Measurements from ENCODE around the gene CHMP2A. TPM values are rescaled to one million over a fixed set of nuclear protein-coding genes. Genes with fewer than 3 reads are reported as not detected.

CHMP2A gene
- total and polyA plus RNA-seq, 2 experiments from 2014 or later, result 92.2 to 145 TPM

DNA sequence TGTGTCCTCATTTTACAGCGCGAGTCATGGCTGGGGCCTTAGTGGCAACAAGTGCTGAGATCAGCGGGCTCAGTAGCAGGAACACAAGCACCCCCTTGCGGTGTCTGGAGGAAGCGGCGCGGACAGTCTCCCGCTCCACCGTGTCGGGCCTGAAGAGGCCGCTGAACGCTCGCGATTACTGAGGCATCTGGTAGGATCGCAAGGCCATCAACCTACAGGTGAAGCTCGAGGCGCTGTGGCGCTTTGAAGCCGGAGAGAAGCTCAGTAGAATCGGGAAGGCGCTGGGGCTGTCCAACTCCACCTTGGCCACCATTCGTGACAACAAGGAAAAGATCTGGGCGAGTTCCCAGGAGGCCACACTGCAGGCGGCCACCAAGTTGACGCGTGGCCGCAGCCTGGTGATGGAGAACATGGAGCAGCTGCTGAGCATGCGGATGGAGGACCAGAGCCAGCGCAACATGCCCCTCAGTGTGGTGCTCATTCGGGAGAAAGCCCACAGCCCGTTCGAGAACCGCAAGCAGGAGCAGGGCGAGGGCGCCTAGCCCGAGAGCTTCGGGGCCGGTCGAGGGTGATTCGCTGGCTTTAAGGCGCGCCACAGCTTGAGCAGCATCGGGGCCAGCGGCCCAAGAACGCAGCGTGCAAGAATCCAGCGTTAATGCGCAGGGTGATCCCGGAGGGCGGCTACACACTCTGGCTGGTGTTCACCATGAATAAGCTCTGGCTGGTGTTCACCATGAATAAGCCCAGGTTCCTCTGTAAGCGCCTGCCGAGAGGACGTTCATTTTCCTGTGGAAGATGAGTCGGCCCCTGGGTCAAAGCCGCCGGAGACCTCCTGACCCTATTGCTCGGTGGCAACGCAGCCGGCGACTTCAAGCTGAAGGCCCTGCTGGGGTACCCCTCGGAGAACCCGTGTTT is 26.6 kb upstream of the CHMP2A start:
- peak; percentile 96 for DNase-seq (ENCODE audit: low spot score)
- Mint-ChIP-seq H3K27ac (peak overlapping the region; percentile 91), H3K4me1 (peaks cover 12% of the 10 kb centered on the region), H3K27me3 (ENCODE audit: insufficient read depth, low read depth, poor library complexity) (peaks cover 10% of the 10 kb centered on the region), H3K36me3 (ENCODE audit: low read depth) (peaks cover 22% of the 10 kb centered on the region), H3K9me3 (peaks cover 3% of the 10 kb centered on the region; the same call in 1 of the 3 replicates), H3K4me3 (peak overlapping the region; percentile 12; the same call in 1 of the 3 replicates)
- Histone ChIP-seq H3F3A (replicated peaks; ENCODE audit: low read depth) (peaks cover 6% of the 10 kb centered on the region; the same call in 1 of the 2 replicates), H2AFZ (no peak overlapping the region), H3K4me3 (no peak overlapping the region), H3K27ac (ENCODE audit: low read depth) (no peak overlapping the region), H3K79me2 (replicated peaks; ENCODE audit: insufficient read depth) (peaks cover 23% of the 10 kb centered on the region), H3K27me3 (ENCODE audit: insufficient read depth) (no peaks in the 10 kb centered on the region), H4K20me1 (replicated peaks; ENCODE audit: insufficient read depth) (0 out of 2 replicates have a peak, but pooled peaks cover 13% of the 10 kb centered on the region), H3K4me2 (no peak overlapping the region), H3K4me1 (ENCODE audit: insufficient read depth) (no peaks in the 10 kb centered on the region), H3K9me2 (ENCODE audit: insufficient read depth) (no peaks in the 10 kb centered on the region), H3K36me3 (ENCODE audit: insufficient read depth) (no peaks in the 10 kb centered on the region; the same call in 1 of the 2 replicates)
- TF ChIP-seq, protein P1, sequence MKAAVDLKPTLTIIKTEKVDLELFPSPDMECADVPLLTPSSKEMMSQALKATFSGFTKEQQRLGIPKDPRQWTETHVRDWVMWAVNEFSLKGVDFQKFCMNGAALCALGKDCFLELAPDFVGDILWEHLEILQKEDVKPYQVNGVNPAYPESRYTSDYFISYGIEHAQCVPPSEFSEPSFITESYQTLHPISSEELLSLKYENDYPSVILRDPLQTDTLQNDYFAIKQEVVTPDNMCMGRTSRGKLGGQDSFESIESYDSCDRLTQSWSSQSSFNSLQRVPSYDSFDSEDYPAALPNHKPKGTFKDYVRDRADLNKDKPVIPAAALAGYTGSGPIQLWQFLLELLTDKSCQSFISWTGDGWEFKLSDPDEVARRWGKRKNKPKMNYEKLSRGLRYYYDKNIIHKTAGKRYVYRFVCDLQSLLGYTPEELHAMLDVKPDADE (IDR thresholded peaks at IDR 0.05), result no peak
- TF ChIP-seq JUNB (IDR thresholded peaks at IDR 0.05; ENCODE audit: unreplicated experiment) (no peak), CREB1 (CRISPR knock-in tag; IDR thresholded peaks at IDR 0.05; ENCODE audit: low read depth) (peak; percentile 57; the same call in 1 of the 2 replicates)
- TF ChIP-seq, protein P2, sequence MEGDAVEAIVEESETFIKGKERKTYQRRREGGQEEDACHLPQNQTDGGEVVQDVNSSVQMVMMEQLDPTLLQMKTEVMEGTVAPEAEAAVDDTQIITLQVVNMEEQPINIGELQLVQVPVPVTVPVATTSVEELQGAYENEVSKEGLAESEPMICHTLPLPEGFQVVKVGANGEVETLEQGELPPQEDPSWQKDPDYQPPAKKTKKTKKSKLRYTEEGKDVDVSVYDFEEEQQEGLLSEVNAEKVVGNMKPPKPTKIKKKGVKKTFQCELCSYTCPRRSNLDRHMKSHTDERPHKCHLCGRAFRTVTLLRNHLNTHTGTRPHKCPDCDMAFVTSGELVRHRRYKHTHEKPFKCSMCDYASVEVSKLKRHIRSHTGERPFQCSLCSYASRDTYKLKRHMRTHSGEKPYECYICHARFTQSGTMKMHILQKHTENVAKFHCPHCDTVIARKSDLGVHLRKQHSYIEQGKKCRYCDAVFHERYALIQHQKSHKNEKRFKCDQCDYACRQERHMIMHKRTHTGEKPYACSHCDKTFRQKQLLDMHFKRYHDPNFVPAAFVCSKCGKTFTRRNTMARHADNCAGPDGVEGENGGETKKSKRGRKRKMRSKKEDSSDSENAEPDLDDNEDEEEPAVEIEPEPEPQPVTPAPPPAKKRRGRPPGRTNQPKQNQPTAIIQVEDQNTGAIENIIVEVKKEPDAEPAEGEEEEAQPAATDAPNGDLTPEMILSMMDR (conservative IDR thresholded peaks at IDR 0.05; ENCODE audit: low read depth in 2 of 2), result peak; percentile 99 to 100
- ATAC-seq, result peak; percentile 97

DNA sequence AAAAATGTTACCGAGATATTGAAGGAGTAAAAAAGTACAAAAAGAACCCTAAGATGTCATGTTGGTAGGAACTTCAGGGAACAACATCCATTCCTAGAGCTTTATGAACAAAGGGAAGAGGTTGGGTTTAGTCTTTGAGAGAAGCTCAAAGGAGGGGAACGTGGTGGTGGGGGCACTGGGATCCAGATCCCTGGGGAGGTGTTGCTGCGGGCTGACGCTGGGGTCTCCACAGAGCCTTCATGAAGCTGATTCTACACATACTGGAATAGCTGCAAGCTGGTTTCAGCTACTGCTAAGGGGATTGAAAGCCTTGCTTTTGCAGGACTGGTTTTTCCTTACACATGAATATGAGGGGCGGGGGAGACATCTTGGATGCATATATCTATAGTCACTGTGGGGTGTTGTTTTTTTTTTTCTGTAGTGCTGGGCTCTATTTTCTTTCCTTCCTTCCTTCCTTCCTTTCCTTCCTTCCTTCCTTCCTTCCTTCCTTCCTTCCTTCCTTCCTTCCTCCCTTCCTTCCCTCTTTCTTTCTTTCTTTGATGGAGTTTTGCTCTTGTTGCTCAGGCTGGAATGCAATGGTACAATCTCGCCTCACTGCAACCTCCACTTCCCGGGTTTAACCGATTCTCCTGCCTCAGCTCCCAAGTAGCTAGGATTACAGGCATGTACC is 24.7 kb upstream of the CHMP2A start:
- Histone ChIP-seq H3K36me3 (ENCODE audit: insufficient read depth) (no peaks in the 10 kb centered on the region; the same call in 1 of the 2 replicates), H3F3A (replicated peaks; ENCODE audit: low read depth) (peaks cover 12% of the 10 kb centered on the region), H2AFZ (no peak overlapping the region), H3K9me2 (ENCODE audit: insufficient read depth) (no peaks in the 10 kb centered on the region), H3K4me1 (ENCODE audit: insufficient read depth) (peaks cover 2% of the 10 kb centered on the region), H3K4me3 (no peak overlapping the region), H3K27me3 (ENCODE audit: insufficient read depth) (no peaks in the 10 kb centered on the region), H3K4me2 (no peak overlapping the region), H4K20me1 (replicated peaks; ENCODE audit: insufficient read depth) (0 out of 2 replicates have a peak, but pooled peaks cover 13% of the 10 kb centered on the region), H3K79me2 (replicated peaks; ENCODE audit: insufficient read depth) (peaks cover 23% of the 10 kb centered on the region), H3K27ac (ENCODE audit: low read depth) (no peak overlapping the region; the same call in 1 of the 2 replicates)
- H3K9me3 Mint-ChIP-seq, result peaks cover 3% of the 10 kb centered on the region; the same call in 1 of the 3 replicates
- peaks cover 10% of the 10 kb centered on the region for H3K27me3 Mint-ChIP-seq (ENCODE audit: insufficient read depth, low read depth, poor library complexity)
- no peak for ATAC-seq
- peaks cover 22% of the 10 kb centered on the region for H3K36me3 Mint-ChIP-seq (ENCODE audit: low read depth)
- H3K27ac Mint-ChIP-seq, result no peak overlapping the region
- peaks cover 13% of the 10 kb centered on the region for H3K4me1 Mint-ChIP-seq
- DNase-seq (ENCODE audit: low spot score), result no peak
- H3K4me3 Mint-ChIP-seq, result no peak overlapping the region; the same call in 2 of the 3 replicates
- TF ChIP-seq CREB1 (CRISPR knock-in tag; IDR thresholded peaks at IDR 0.05; ENCODE audit: low read depth) (no peak), STAT1 (IDR thresholded peaks at IDR 0.05; ENCODE audit: unreplicated experiment) (no peak), ZNF331 (CRISPR knock-in tag; IDR thresholded peaks at IDR 0.05; ENCODE audit: low read depth) (no peak), EZH2 (IDR thresholded peaks at IDR 0.05; ENCODE audit: low read depth, unreplicated experiment) (no peak), EZH2phosphoT487 (IDR thresholded peaks at IDR 0.05; ENCODE audit: unreplicated experiment) (no peak), JUNB (IDR thresholded peaks at IDR 0.05; ENCODE audit: unreplicated experiment) (no peak), ZNF114 (CRISPR knock-in tag; IDR thresholded peaks at IDR 0.05) (no peak)
- TF ChIP-seq, protein P2 (conservative IDR thresholded peaks at IDR 0.05; ENCODE audit: low read depth in 2 of 2), result no peak
- TF ChIP-seq, protein P3, sequence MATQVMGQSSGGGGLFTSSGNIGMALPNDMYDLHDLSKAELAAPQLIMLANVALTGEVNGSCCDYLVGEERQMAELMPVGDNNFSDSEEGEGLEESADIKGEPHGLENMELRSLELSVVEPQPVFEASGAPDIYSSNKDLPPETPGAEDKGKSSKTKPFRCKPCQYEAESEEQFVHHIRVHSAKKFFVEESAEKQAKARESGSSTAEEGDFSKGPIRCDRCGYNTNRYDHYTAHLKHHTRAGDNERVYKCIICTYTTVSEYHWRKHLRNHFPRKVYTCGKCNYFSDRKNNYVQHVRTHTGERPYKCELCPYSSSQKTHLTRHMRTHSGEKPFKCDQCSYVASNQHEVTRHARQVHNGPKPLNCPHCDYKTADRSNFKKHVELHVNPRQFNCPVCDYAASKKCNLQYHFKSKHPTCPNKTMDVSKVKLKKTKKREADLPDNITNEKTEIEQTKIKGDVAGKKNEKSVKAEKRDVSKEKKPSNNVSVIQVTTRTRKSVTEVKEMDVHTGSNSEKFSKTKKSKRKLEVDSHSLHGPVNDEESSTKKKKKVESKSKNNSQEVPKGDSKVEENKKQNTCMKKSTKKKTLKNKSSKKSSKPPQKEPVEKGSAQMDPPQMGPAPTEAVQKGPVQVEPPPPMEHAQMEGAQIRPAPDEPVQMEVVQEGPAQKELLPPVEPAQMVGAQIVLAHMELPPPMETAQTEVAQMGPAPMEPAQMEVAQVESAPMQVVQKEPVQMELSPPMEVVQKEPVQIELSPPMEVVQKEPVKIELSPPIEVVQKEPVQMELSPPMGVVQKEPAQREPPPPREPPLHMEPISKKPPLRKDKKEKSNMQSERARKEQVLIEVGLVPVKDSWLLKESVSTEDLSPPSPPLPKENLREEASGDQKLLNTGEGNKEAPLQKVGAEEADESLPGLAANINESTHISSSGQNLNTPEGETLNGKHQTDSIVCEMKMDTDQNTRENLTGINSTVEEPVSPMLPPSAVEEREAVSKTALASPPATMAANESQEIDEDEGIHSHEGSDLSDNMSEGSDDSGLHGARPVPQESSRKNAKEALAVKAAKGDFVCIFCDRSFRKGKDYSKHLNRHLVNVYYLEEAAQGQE (IDR thresholded peaks at IDR 0.05; ENCODE audit: unreplicated experiment), result no peak
- TF ChIP-seq, protein P1 (IDR thresholded peaks at IDR 0.05), result no peak

Data from GM23338 (cell line).